Fibroblast of gingiva (primary cell): ENCODE measurements around the gene KRT85.
"Not testable (repeated sequence)": the region's sequence is repeated elsewhere in the genome, so short reads cannot be mapped to it uniquely, and the experiment has no call there.

ENCODE experiments used
- DNase-seq: peaks from one replicate; pipeline ENCODE4 v3.0.0-alpha.2; 2011; ENCODE audit warnings: low read depth

The KRT85 gene

GRCh38 chr12:52349196-52349595 is 18.1 kb downstream of the KRT85 start:
- no peak for DNase-seq

DNA sequence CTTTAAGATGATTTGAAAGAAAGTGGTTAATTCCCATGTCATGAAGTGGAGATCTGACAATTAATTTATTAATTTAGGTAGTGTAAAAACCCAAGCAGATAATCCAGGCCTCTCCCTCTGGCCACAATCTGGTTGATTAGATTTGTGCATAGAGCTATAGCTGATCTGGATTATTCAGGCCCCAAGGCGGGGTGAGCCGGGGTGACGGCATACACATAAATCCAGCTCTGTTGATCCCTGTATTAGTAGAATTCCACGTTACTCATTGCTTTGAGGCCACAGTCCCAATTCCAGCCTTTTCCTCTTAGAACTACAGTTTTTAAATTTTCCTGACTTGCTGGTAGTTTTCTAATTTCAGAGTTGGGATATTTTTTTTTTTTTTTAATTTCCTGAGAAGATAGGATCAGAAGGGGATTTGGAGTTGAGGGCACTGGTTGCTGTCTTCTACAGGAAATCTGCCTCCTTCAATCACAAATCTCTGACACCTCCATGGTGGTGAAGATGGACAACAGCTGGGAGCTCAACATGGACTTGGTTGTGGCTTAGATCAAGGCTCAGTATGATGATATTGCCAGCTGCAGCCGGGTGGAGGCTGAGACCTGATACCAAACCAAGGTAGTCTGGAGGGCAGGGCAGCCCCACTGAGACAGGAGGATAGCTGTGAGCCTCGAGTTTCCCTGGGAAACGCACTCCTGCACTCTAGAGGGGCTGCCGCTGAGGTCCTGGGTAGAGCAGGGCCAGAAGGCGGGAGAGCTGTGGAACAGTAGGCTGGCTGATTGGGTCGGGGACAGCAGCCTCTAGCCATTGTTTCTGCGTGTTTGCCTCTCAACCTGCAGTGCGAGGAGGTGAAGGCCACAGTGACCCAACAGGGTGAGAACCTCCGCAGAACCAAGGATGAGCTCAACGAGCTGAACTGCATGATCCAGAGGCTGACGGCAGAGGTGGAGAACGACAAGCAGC is 19.4 kb downstream of the KRT85 start:
- no peak for DNase-seq

DNA sequence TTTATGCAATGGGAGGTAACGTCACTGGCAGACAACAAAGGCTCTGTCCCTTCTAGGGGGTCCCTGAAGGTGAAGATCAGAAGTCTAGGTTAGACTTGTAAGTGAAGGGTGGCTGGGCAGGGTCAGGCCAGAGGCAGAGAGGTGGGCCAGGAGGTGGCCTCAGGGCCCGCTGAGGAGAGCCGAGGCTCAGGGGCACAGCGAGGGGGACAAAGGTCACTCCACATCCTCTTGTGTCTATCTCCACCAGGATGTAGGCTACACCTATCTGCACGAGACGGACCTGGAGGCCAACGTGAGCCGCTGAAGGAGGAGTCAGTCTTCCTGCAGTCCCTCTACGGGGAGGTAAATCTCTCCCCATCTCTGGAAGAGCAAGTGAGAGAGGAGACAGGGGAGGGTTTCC is 20.3 kb downstream of the KRT85 start:
- DNase-seq, result no peak

GRCh38 chr12:52346593-52346992 is 20.7 kb downstream of the KRT85 start:
- no peak for DNase-seq

DNA sequence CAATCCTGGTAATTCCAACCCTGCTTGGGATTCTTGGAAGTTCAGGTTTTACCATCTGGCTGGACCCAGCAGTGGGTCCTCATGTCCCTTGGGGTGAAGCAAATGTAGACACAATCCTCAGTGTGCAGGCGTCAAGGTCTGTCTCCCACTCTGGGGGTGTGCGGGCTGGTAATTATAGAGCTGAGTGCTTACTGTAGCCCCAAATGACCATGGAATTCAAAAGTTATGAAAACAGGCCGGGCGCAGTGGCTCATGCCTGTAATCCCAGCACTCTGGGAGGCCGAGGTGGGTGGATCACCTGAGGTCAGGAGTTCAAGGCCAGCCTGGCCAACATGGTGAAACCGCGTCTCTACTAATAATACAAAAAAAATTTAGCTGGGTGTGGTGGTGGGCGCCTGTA is 22.2 kb downstream of the KRT85 start:
- DNase-seq, result not testable (repeated sequence)

DNA sequence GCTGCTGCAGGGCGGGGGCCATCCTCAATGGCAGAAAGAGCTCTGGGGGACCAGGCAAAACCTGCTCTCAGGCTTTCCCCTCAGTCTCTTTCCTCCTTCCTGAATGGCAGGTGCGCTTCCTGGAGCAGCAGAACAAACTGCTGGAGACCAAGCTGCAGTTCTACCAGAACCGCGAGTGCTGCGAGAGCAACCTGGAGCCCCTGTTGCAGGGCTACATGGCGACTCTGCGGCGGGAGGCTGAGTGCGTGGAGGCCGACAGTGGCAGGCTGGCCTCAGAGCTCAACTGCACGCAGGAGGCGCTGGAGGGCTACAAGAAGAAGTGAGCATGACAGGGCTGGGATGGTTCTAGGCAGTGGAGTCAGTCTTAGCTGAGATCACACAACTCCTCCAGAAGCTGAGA is 23.2 kb downstream of the KRT85 start:
- DNase-seq, result no peak

- DNase-seq, result no peak
Measured at GRCh38 chr12:52343550-52343949, 23.7 kb downstream of the KRT85 start.

DNA sequence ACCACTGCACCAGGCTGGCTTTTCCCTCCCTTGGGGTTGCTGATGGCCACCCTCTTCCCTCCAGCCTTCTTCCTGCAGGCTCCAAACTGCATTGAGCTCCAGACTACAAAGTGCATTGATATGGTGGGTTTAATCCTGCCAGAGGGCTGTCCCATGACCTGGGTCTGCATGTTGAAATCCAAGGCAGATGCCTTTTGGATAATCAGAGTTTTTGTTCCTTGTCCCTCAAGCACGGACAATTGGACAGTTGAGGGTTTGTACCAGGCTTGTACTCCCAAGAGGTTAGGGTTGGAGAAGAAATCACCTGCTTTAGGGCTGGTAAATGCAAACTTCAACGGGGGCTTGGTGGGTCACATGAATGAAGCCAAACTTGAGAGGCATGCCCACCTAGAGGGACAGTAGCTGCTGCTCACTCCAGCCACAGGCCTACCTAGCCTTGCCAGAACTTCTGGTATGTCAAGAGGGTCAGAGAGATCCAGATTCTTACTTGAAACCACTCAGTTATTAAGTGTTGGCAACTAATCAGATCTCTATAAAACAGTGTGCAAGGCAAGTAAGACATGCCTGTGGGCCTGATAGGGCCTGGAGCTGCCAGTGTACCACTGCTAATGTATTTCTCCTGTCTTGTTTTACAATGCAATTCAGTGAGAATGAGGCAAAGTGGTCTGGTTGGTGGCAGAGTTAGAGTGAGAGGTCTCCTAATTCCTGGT is 24.3 kb downstream of the KRT85 start:
- no peak for DNase-seq

- no peak for DNase-seq
Measured at GRCh38 chr12:52341066-52341580, 26.2 kb downstream of the KRT85 start.

DNA sequence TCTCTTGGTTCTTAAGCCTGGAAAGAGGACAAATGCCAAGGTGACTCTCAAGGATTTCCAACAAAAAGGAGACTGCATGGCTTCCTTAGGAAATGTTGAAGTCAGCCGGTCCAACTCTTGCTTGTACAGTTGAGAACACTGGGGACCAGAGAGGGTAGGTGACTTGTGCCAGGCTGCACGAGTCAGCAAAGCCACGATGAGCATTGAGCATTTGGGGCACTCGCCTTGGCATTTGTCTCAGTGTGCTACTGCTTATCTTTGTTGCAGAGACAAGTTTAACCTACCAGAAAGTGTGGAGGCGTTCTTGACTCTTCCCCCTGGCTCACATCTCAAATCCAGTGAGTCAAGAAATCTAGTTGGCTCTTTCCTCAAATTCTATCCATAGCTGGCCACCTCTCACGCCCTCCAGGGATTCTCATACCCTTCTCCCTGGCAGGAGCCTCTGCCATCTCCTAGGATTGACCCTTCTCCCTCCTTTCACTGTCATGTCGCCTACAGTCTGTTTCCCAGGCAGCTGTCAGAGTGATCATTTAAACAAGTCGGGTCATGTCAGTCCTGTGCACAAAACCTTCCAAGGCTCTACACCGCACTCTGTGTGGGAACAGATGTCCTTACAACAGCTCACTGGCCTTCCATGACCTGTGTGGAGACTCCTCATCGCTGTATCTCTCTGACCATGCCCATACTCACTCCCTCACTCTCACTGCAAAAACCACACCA is 28.9 kb downstream of the KRT85 start:
- no peak for DNase-seq

DNA sequence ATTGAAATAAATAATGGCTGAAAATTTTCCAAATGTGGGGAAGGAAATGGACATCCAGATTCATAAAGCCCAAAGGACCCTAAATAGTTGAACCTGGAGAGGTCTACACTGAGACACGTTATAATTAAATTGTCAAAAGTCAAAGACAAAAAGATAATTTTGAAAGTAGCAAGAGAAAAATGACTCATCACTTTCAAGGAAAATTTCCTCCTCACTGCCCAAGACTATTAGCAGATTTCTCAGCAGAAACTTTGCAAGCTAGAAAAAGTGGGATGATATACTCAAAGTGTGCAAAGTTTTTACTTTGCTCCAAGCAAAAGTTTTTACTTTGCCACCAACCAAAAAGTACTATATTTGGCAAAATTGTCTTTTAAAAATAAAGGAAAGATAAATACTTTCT is 30.2 kb downstream of the KRT85 start:
- no peak for DNase-seq

DNA sequence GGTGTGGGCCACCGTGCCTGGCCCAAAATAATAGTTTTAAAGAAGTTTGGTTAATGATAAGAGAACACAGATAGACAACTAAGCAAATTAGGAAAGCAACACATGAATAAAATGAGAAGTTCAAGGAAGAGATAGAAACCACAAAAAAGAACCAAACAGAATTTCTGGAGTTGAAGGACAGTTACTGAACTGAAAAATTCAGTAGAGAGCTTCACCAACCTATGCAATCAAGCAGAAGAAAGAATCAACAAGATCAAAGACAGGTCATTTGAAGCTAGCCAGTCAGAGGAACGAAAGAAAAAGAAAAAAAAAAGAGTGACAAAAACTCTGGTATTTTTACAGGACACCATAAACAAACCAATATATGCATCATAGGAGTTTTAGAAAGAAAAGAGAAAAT is 30.6 kb downstream of the KRT85 start:
- DNase-seq, result no peak

DNA sequence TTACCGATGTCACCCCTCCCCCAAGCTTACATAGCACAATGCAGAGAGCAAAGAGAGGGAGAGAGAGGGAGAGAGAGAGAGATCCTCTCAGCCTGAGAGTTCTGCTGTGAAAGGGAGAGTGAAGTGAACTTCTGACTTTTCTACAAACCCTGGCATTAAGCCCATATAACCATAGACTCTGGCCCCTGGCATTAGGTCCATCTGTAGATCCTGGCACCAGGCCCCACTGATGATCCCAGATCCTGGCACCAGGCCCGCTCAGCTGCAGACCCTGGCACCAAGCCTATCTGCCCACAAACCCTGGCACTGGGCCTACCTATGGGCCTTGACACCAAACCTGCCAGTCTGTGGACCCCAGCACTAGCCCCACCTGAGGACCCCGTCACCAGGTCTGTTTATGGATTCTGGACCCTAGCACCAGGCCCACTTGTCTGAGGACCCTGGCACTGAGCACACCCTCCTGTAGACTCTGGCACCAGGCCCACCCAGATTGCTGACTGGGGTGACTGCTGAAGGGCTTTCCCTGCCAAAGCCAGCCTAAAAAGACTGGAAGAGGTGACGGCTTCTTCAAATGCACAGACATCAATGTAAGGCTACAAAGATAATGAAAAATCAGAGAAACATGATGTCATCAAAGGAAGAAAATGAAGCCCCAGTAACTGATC is 31.6 kb downstream of the KRT85 start:
- DNase-seq, result no peak

- DNase-seq, result no peak
Measured at GRCh38 chr12:52334185-52334584, 33.1 kb downstream of the KRT85 start.

DNA sequence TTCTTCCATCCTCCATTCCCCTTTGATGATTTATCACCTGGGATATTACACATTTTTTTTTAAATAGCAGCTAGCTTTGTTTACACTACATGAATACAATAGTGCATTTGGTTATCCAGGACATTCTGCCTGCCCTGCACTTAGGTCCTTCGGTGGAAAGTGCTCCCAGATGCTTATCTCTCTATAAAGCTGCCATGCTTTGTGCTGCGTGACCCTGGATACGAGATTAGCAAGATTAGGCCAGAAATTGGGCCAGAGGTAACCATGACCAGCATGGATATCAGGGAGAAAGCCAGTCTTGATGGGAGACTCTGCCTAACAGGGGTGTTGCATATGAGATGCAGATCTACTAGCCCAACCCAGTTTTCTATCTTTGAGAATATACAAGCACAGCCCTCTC is 34.0 kb downstream of the KRT85 start:
- DNase-seq, result no peak

GRCh38 chr12:52332381-52332780 is 34.9 kb downstream of the KRT85 start:
- no peak for DNase-seq

DNA sequence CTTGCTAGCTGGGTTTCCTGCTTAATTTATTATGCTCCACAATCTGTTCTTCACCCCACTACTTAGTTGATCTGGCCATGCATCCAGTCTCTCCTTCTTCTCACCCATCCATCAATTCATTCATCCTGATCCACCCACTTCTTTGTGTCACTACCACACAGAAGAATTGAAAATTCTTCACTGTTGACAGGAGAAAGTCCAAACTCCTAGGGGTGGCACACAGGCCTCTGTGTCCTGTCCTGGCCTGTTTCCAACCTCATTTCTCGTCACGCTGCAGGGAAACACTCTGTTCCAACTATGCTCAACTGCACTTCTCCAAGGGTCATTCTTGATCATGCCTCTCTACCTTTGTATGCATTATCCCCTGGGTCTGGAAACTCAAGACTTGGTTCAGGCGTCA is 35.4 kb downstream of the KRT85 start:
- no peak for DNase-seq

DNA sequence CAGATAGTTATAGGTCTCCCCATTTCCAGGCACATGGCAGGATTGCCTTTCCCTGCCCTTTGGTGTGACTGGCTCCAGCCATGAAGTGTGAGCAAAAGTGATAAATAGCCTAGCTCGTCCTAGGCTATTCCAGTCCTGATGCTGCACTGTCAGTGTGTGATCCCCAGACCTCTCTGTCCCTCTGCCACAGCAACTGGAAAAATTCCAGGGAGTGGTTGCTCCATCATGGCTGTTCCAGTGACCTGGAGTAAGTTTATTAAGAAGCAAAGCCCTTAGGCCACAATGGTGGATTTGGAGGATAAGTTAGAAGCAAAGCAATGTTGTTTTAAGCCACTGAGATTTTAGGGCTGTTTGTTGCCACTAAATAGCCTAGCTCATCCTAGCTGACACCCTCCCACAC is 36.2 kb downstream of the KRT85 start:
- DNase-seq, result no peak

DNA sequence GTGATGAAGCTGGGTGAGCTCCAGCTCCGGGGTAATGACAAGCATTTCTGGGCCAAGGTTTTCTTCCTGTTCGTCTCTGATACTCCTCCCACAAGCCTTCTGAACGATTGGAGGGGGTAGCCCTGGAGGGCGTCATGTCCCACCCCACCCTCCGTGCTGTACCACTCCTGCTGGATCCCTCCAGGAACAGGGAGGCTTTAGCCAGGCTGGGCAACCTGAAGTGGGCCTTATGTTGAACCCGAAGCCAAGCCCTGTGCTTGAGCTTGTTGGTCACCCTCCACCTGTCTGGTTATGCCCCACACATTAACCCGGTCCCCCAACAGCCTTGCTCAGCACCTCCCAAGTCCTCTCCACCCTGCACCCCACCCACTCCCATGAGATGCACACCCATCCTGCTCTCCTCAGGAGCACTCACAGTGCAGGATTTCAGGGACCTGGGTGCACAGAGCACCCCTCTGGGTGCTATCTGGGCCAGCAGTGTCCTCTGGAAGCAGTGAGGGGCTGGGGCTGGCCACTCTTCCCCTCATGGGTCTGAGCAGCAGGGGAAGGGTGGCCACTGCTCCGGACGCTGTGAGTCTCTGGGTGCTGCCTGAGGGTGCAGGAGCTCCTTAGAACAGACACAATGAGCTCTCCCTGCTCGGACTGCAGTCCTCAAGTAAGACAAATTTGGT is 39.3 kb downstream of the KRT85 start:
- no peak for DNase-seq

DNA sequence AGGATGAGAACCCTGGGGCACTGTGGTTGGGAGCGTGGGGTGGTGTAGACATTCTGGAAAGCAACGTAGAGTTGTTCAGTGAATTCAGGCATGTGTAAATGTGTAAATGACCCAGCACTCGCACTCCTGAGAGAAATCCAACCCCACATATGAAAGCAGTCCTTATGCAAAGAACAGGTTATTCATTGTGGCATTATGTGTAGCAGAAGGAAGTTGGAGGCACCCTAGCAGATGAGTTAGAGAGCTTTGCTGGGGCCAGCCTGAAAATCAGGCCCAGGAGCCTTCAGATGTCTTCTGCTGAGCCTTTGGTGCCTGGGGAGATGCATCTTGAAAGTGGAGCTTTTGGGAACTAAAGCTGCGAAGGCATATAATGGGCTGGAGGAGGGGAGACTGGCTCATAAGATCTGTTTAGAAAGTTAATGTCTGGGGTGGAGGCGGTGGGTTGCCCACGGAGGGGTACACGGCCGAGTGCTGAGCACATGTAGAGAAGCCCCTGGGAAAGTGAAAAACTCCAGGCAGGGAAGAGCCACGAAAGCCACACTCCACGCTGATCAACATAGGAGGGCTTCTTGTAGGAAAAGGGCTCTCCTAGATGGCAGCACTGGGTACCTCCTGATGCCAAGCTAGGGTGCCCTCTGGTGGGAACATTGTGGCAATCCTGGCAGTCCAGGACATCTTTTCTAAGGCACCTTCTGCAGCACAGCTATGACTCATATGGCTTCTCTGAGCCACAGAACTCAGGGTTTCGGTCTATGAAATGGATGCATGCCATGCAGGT is 40.0 kb downstream of the KRT85 start:
- DNase-seq, result peak; percentile 87

- DNase-seq, result no peak
Measured at GRCh38 chr12:52324153-52324444, 43.2 kb downstream of the KRT85 start.
